GM13976 (cell line): Measurements from ENCODE around the gene PNMA8C.
"Not testable (repeated sequence)": the region's sequence is repeated elsewhere in the genome, so short reads cannot be mapped to it uniquely, and the experiment has no call there.

Experiments
- DNase-seq: peaks from one replicate; pipeline ENCODE4 v3.0.0; 2012; ENCODE audit warnings: low spot score
- CTCF ChIP-seq: IDR thresholded peaks from 2 replicates; pipeline ENCODE4 v1.5.1; 2012; ENCODE audit warnings: borderline replicate concordance, mild to moderate bottlenecking; ENCODE audit not compliant: insufficient read depth; ENCODE audit errors: extremely low read depth, missing control alignments, control extremely low read depth
- in situ Hi-C: fragments of 300-500 bp; cut with MboI; formaldehyde crosslinking; loops from one replicate; pipeline ENCODE4 v1.12.0; 2022; ENCODE audit warnings: low sequenced_read_pairs, mixed read lengths, inconsistent platforms; ENCODE audit not compliant: unreplicated experiment

The PNMA8C gene

GRCh38 chr19:46407856-46408663 lies 20.7 kb downstream of the PNMA8C start:
- TF ChIP-seq CTCF, result no peak
- in situ Hi-C loops, result no loop called here
- no peak for DNase-seq

GRCh38 chr19:46406976-46407375 lies 21.8 kb downstream of the PNMA8C start:
- TF ChIP-seq CTCF, result no peak
- no peak for DNase-seq
- in situ Hi-C loops, result no loop called here

- DNase-seq, result peak; percentile 56
- in situ Hi-C loops, result loop anchor here (5.0 kb wide), 1 partner anchor 87 kb away; no protein-coding TSS in a partner anchor
- TF ChIP-seq CTCF, result no peak
Measured at GRCh38 chr19:46404753-46405468, 23.8 kb downstream of the PNMA8C start.

DNA sequence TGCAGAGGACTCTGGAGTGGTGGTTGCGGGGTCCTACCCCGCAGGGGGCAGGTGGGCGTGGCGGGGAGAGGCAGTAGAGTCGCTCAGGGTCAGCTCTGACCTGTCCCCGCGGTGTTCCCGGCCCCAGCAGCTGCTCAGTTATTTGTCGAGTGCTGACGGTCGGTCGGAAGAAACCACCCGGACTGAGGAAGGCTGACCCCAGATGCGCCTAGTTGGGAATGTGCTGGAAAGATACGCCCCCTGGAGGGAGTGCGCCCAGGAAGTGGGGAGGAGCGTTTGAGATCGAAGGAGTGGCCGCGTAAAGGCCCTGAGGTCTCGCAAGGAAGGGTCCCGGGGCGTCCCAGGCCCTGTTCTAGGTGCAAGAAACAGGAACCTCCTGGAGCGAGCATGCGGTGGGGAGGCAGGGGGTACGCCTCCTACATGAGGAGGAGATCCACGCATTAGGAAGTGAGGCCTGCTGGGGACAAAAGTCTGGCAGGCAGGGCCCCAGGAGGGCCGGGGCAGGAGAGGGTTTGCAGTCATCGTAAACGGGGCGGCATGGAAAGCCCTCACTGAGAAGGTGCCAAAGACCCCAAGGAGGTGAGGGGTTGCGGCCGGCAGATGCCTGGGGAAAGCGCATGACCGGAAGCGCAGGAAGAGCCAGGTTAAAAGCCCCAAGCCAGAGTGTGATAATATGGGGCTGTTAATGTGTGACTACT lies 24.5 kb downstream of the PNMA8C start:
- DNase-seq, result no peak
- in situ Hi-C loops, result loop anchor here (5.0 kb wide), 1 partner anchor 88 kb away; no protein-coding TSS in a partner anchor
- TF ChIP-seq CTCF, result no peak

DNA sequence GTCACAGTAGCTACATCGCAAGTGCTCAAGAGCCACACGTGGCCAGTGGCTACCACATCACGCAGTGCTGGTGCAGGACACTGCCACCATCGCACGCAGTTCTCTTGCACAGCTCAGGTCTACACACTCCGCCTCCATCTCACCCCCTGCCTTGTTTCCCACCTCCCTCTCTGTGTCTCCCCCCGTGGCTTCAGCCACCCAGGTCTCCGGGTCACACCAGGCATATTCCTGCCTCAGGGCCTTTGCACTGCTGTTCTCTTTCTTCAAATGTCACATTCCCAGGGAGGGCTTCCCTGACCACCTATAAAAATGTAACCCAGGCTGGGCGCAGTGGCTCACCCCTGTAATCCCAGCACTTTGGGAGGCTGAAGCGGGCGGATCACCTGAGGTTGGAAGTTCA lies 26.0 kb downstream of the PNMA8C start:
- in situ Hi-C loops, result loop anchor here (5.0 kb wide), 1 partner anchor 90 kb away; no protein-coding TSS in a partner anchor
- no peak for TF ChIP-seq CTCF

GRCh38 chr19:46397801-46398479 lies 30.8 kb downstream of the PNMA8C start:
- in situ Hi-C loops, result not testable (repeated sequence)

More for the DNA sequence above, 26.0 kb downstream of the PNMA8C start:
- no peak for DNase-seq

More at GRCh38 chr19:46397801-46398479, 30.8 kb downstream of the PNMA8C start:
- DNase-seq, result not testable (repeated sequence)
